H1 (cell line): ENCODE data around the gene NECAB3. TPM values are rescaled to one million over a fixed set of nuclear protein-coding genes. Genes with fewer than 3 reads are reported as not detected.
A peak's percentile ranks its signal among the peaks of the same experiment; 100 is the strongest.

ENCODE experiments used
- CTCF ChIA-PET: fragments of 300-600 bp; sonication (Branson Sonifier 250); formaldehyde crosslinking; loops from one replicate; lab custom pipeline; 2021; ENCODE audit not compliant: partially characterized antibody; lab: Charles Lee
- POLR2A ChIA-PET: fragments of 300-600 bp; sonication (Branson Sonifier 250); formaldehyde crosslinking; loops from one replicate; lab custom pipeline; 2021; ENCODE audit warnings: inconsistent platforms; ENCODE audit not compliant: partially characterized antibody; lab: Charles Lee
- DNase-seq, 2 experiments: peaks; one replicate each; pipeline versions ENCODE4 v3.0.0 to v3.0.0-alpha.2; 2010 to 2022; ENCODE audit warnings: low spot score in 2 of 2, low read depth in 1 of 2, mixed read lengths in 1 of 2
- FAIRE-seq: peaks from 2 replicates; lab custom pipeline; 2011; peaks lifted over from hg19 to GRCh38; lab: Jason Lieb, UNC
- H2AFZ ChIP-seq: 2 replicates; pipeline ENCODE4 v1.8.1; 2012; ENCODE audit warnings: low read length, inconsistent platforms
- H2AK5ac ChIP-seq: 2 replicates; pipeline ENCODE4 v1.6.1; 2013; ENCODE audit warnings: low read depth, low read length
- H2BK120ac ChIP-seq: replicated peaks from 2 replicates; pipeline ENCODE3; 2013; ENCODE audit warnings: low read depth, low read length, inconsistent platforms
- H2BK12ac ChIP-seq: 2 replicates; pipeline ENCODE4 v1.6.1; 2013; ENCODE audit warnings: low read depth, low read length
- H2BK15ac ChIP-seq: 2 replicates; pipeline ENCODE4 v1.6.1; 2013; ENCODE audit warnings: low read length
- H2BK20ac ChIP-seq: 2 replicates; pipeline ENCODE4 v1.6.1; 2013; ENCODE audit warnings: low read length
- H2BK5ac ChIP-seq: 2 replicates; pipeline ENCODE4 v1.6.1; 2013; ENCODE audit warnings: low read depth, low read length
- H3K14ac ChIP-seq: 2 replicates; pipeline ENCODE4 v1.6.1; 2013; ENCODE audit warnings: inconsistent platforms; ENCODE audit not compliant: insufficient read length
- H3K18ac ChIP-seq: 2 replicates; pipeline ENCODE4 v1.6.1; 2013; ENCODE audit warnings: low read length; ENCODE audit errors: extremely low read depth
- H3K23ac ChIP-seq: 2 replicates; pipeline ENCODE4 v1.6.1; 2013; ENCODE audit warnings: inconsistent platforms; ENCODE audit not compliant: insufficient read length
- H3K23me2 ChIP-seq: 2 replicates; pipeline ENCODE4 v1.6.1; 2013; ENCODE audit warnings: low read depth, low read length
- H3K27ac ChIP-seq: 2 replicates; pipeline ENCODE4 v1.6.1; 2011; ENCODE audit warnings: low read depth, low read length, inconsistent platforms
- H3K27me3 ChIP-seq, 4 experiments: replicated peaks in 1 of 4; 1 replicate in 1 of 4; 2 replicates in 3 of 4; pipeline versions ENCODE4 v1.6.1 to v1.8.1; 2011 to 2013; ENCODE audit warnings: low read length in 3 of 4, mild to moderate bottlenecking in 3 of 4, inconsistent platforms in 2 of 4, mixed read lengths in 2 of 4, moderate library complexity in 1 of 4; ENCODE audit not compliant: control insufficient read depth in 3 of 4, insufficient read depth in 3 of 4; ENCODE audit errors: extremely low read depth in 1 of 4
- H3K36me3 ChIP-seq, 4 experiments: 2 replicates each; pipeline versions ENCODE4 v1.6.1 to v1.8.1; 2011 to 2013; ENCODE audit warnings: mild to moderate bottlenecking in 4 of 4, low read length in 3 of 4, moderate library complexity in 2 of 4, control low read depth in 1 of 4, inconsistent platforms in 1 of 4; ENCODE audit not compliant: insufficient read depth in 4 of 4, control insufficient read depth in 2 of 4
- H3K4ac ChIP-seq: replicated peaks from 2 replicates; pipeline ENCODE3; 2013; ENCODE audit warnings: low read length, low read depth, mixed read lengths, inconsistent platforms; ENCODE audit not compliant: insufficient read length
- H3K4me1 ChIP-seq, 4 experiments: replicated peaks in 1 of 4; 1 replicate in 1 of 4; 2 replicates in 3 of 4; pipeline versions ENCODE4 v1.6.1 to v1.8.1; 2011 to 2013; ENCODE audit warnings: low read length in 3 of 4, inconsistent platforms in 2 of 4, mixed read lengths in 1 of 4; ENCODE audit not compliant: insufficient read depth in 4 of 4, control insufficient read depth in 3 of 4
- H3K4me2 ChIP-seq, 2 experiments: 2 replicates each; pipeline versions ENCODE4 v1.6.1 to v1.8.1; 2011 to 2013; ENCODE audit warnings: low read depth in 2 of 2, low read length in 2 of 2, control low read depth in 1 of 2, inconsistent platforms in 1 of 2, mild to moderate bottlenecking in 1 of 2; ENCODE audit not compliant: insufficient read depth in 1 of 2
- H3K4me3 ChIP-seq, 4 experiments: fragments of 200-600, 300-600 bp in 1 of 4; sonication (generic), shearing (Covaris generic), sonication (Bioruptor Twin) in 1 of 4; 2 replicates each; pipeline versions ENCODE4 v1.5.1 to v1.8.1; 2011 to 2016; ENCODE audit warnings: low read length in 4 of 4, low read depth in 3 of 4, control low read depth in 2 of 4, inconsistent platforms in 2 of 4, mild to moderate bottlenecking in 2 of 4, mixed read lengths in 1 of 4, moderate library complexity in 1 of 4; ENCODE audit not compliant: insufficient read depth in 2 of 4; ENCODE audit errors: extremely low read depth in 1 of 4
- H3K56ac ChIP-seq: replicated peaks from 2 replicates; pipeline ENCODE3; 2013; ENCODE audit warnings: low read depth, mild to moderate bottlenecking, mixed read lengths, low read length, inconsistent platforms; ENCODE audit not compliant: insufficient read length
- H3K79me1 ChIP-seq: 2 replicates; pipeline ENCODE4 v1.6.1; 2013; ENCODE audit warnings: low read depth, low read length, control low read depth
- H3K79me2 ChIP-seq, 2 experiments: 2 replicates each; pipeline versions ENCODE4 v1.6.1 to v1.8.1; 2012 to 2013; ENCODE audit warnings: low read length in 2 of 2, mild to moderate bottlenecking in 2 of 2, inconsistent platforms in 1 of 2; ENCODE audit not compliant: insufficient read depth in 2 of 2, control insufficient read depth in 1 of 2
- H3K9ac ChIP-seq, 4 experiments: replicated peaks in 1 of 4; 1 replicate in 1 of 4; 2 replicates in 3 of 4; pipeline versions ENCODE4 v1.6.1 to v1.8.1; 2011 to 2013; ENCODE audit warnings: low read depth in 3 of 4, low read length in 3 of 4, control low read depth in 2 of 4, mild to moderate bottlenecking in 2 of 4, moderate library complexity in 2 of 4, inconsistent platforms in 1 of 4; ENCODE audit errors: extremely low read depth in 1 of 4
- H3K9me3 ChIP-seq, 2 experiments: 2 replicates each; pipeline versions ENCODE4 v1.6.1 to v1.8.1; 2012 to 2013; ENCODE audit warnings: mild to moderate bottlenecking in 2 of 2, moderate library complexity in 2 of 2, control low read depth in 1 of 2, inconsistent platforms in 1 of 2, low read depth in 1 of 2, low read length in 1 of 2, mixed read lengths in 1 of 2; ENCODE audit not compliant: insufficient read depth in 2 of 2
- H4K20me1 ChIP-seq, 2 experiments: replicated peaks in 1 of 2; 2 replicates each; pipeline versions ENCODE3 to v1.8.1; 2011 to 2013; ENCODE audit warnings: inconsistent platforms in 2 of 2, low read length in 2 of 2, mild to moderate bottlenecking in 1 of 2; ENCODE audit not compliant: insufficient read depth in 2 of 2, control insufficient read depth in 1 of 2
- H4K5ac ChIP-seq: 2 replicates; pipeline ENCODE4 v1.6.1; 2013; ENCODE audit warnings: low read length, low read depth, mixed read lengths, inconsistent platforms; ENCODE audit not compliant: insufficient read length
- H4K8ac ChIP-seq: 2 replicates; pipeline ENCODE4 v1.8.0; 2013; ENCODE audit warnings: mild to moderate bottlenecking, moderate library complexity, low read length, inconsistent platforms; ENCODE audit not compliant: insufficient read depth; ENCODE audit errors: extremely low read depth
- H4K91ac ChIP-seq: replicated peaks from 2 replicates; pipeline ENCODE3; 2013; ENCODE audit warnings: low read length, mixed read lengths, inconsistent platforms; ENCODE audit not compliant: insufficient read length
- BCL11A ChIP-seq, 2 experiments: IDR thresholded peaks; one replicate each; pipeline ENCODE4 v1.6.1; 2011; ENCODE audit warnings: low read depth in 2 of 2, low read length in 2 of 2, mild to moderate bottlenecking in 2 of 2
- POLR2A ChIP-seq, 2 experiments: IDR thresholded peaks; 1 replicate in 1 of 2; 2 replicates in 1 of 2; pipeline ENCODE4 v1.6.1; 2011; ENCODE audit warnings: low read depth in 2 of 2, low read length in 2 of 2, mild to moderate bottlenecking in 2 of 2; ENCODE audit errors: control extremely low read depth in 1 of 2
- WGBS, 2 experiments: shearing (Covaris generic) in 1 of 2; methylation state at CpG; one replicate each; pipeline versions ENCODE4 v1.1.6 to v1.1.7; 2013 to 2015; ENCODE audit warnings: low lambda C conversion rate in 2 of 2, mixed read lengths in 2 of 2, inconsistent platforms in 1 of 2, low coverage in 1 of 2, missing lambda C conversion rate in 1 of 2; ENCODE audit not compliant: insufficient replicate concordance in 2 of 2, insufficient coverage in 1 of 2, insufficient read length in 1 of 2; ENCODE audit errors: extremely low coverage in 1 of 2, missing lambda C conversion rate in 1 of 2; 5-methylcytosine and 5-hydroxymethylcytosine counted together
- polyA plus RNA-seq, 7 experiments: library from polyadenylated mRNA; depleted of rRNA in 3 of 7; stranded (reverse) in 5 of 7; unstranded in 2 of 7; fragments of >200 nt in 5 of 7; fragments of 200-250 nt in 2 of 7; gene quantifications; 1 replicate in 5 of 7; 2 replicates in 1 of 7; 4 replicates in 1 of 7; pipeline versions ENCODE4 v1.2.1 to v1.2.3, GENCODE V29; 2011 to 2013; ENCODE audit warnings: missing spikeins in 2 of 7, mixed read lengths in 2 of 7
- total RNA-seq: library from RNA; stranded (reverse); fragmentation: NEBNext Ultra II Directional; extraction: Animal tissue kit (Norgen Biotek cat#: 25700); gene quantifications from 2 replicates; pipeline ENCODE4 v1.2.1, GENCODE V29; 2021

NECAB3 gene
- total and polyA plus RNA-seq, 2 of the 8 experiments (the other 6 are each of a cell fraction or from before 2014, with no cell fraction given) = 20.5 to 46.2 TPM

GRCh38 chr20:33656010-33656782 lies 18.0 kb downstream of the NECAB3 start:
- H4K91ac ChIP-seq = no peak overlapping the region

More at GRCh38 chr20:33656010-33656782, 18.0 kb downstream of the NECAB3 start:
- ChIA-PET POLR2A (interaction anchor here (4.7 kb wide), 1 partner anchor 10 kb away, joined by 63 read pairs; the partner anchor contains the start of gene ACTL10), CTCF (interaction anchor here (0.6 to 5.0 kb wide), 5 partner anchors 9 to 240 kb away, joined by 3 to 31 read pairs (median 5); partner anchors contain the start of gene ACTL10)
- Histone ChIP-seq H4K5ac (no peak overlapping the region), H3K79me1 (no peaks in the 10 kb centered on the region), H3K4me3 (no peak overlapping the region), H3K14ac (no peak overlapping the region), H3K27me3 (no peaks in the 10 kb centered on the region), H2AFZ (no peak overlapping the region), H3K23me2 (no peaks in the 10 kb centered on the region), H2BK15ac (no peak overlapping the region), H3K9me3 (no peaks in the 10 kb centered on the region), H2BK5ac (no peak overlapping the region), H2BK12ac (no peak overlapping the region), H2AK5ac (no peak overlapping the region), H3K9ac (no peak overlapping the region), H3K4ac (no peak overlapping the region), H4K20me1 (peaks cover 0 to 8% of the 10 kb centered on the region in 2 experiments), H3K18ac (no peak overlapping the region), H2BK20ac (no peak overlapping the region), H3K79me2 (no peaks in the 10 kb centered on the region), H2BK120ac (no peak overlapping the region), H3K36me3 (peaks cover 0 to 11% (median 0%) of the 10 kb centered on the region in 4 experiments; a peak in 2 of 8 replicates), H3K23ac (no peak overlapping the region), H4K8ac (no peak overlapping the region), H3K56ac (no peak overlapping the region), H3K4me2 (no peak overlapping the region), H3K27ac (no peak overlapping the region), H3K4me1 (peaks cover 0 to 11% (median 1%) of the 10 kb centered on the region in 4 experiments; a peak in 4 of 7 replicates)
- TF ChIP-seq BCL11A (IDR thresholded peaks at IDR 0.05; ENCODE audit: low read depth in 2 of 2, low read length in 2 of 2) = no peak
- peak in 1 of 2 experiments; percentile 30; a peak in 1 of 3 replicates for TF ChIP-seq POLR2A (IDR thresholded peaks at IDR 0.05; ENCODE audit: control extremely low read depth in 1 of 2, low read depth in 2 of 2, low read length in 2 of 2)
- DNase-seq (no peak), FAIRE-seq (no peak)
- WGBS, 2 experiments = 90% methylated on average over 7 of the region's 10 CpGs; no CpG with 5 or more reads in 1 of the 2 experiments
